NCI-H510A treated with DMSO at 0.1 percent for 48 hours (cell line): ENCODE results near the gene OGDHL.
"Not testable (repeated sequence)": the region's sequence is repeated elsewhere in the genome, so short reads cannot be mapped to it uniquely, and the experiment has no call there.

ENCODE experiments used
- DNase-seq: peaks from one replicate; lab custom pipeline; 2025; lab: John Stamatoyannopoulos, UW

The OGDHL gene

DNA sequence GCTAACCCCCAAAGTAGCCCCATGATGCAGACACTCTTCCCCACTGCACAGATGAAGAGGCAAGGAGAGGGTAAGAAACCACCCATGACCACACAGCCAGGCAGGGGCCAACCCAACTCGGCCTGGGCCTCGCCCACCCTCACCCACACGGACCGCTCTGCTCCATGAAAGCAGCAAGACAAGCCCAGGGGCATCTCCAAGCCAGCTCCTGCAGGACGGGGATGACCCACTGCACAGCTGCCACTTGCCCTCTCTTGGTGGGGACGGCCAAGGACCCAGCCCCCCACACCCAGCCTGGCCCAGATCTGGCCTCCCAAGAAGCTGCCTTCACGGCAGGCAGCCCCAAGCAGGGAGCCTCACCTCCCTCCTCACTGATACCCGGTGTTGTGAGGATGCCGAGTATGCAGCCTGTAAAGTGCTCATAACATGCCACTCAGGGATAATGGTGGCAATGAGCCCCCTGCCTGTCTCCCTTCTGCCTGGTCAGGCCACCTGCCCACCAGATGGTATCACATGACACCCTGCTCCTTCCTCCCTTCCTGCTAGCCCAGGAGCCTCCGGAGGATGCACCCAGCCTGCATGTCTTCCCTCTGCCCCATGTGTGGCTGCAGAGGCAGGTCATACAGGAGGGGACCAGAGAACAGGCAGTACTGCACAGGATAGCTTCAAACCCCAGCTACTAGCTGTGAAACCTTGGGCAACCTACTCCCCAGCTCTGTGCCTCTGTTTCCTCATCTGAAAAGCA is 23.3 kb downstream of the OGDHL start:
- no peak for DNase-seq

- no peak for DNase-seq
These were observed 24.5 kb downstream of the OGDHL start for GRCh38 chr10:49737474-49738201.

GRCh38 chr10:49736564-49737113 is 25.5 kb downstream of the OGDHL start:
- DNase-seq: no peak

- no peak for DNase-seq
These were observed 26.1 kb downstream of the OGDHL start for GRCh38 chr10:49735848-49736563.

- DNase-seq: no peak
These were observed 27.0 kb downstream of the OGDHL start for GRCh38 chr10:49735161-49735560.

- DNase-seq: no peak
These were observed 27.4 kb downstream of the OGDHL start for GRCh38 chr10:49734676-49735075.

DNA sequence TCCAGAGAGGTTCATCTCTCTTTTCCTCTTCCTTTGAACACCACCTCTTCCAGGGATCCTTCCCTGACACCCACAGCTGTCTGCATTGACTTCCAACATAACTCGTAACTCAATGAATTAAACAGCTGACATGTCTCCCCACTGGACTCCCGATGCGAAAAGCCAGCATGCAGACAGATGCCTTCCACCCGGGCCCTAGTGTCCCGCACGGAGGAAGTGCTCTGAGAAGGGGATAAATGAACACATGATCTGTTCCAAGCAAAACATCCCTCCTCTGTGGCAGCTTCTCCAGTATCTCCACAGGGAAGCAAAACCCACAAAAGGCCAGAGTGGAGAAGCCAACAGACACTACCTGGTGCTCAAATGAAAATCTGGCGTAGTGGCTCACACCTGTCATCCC is 28.3 kb downstream of the OGDHL start:
- no peak for DNase-seq

GRCh38 chr10:49726593-49726992 is 35.5 kb downstream of the OGDHL start:
- no peak for DNase-seq

DNA sequence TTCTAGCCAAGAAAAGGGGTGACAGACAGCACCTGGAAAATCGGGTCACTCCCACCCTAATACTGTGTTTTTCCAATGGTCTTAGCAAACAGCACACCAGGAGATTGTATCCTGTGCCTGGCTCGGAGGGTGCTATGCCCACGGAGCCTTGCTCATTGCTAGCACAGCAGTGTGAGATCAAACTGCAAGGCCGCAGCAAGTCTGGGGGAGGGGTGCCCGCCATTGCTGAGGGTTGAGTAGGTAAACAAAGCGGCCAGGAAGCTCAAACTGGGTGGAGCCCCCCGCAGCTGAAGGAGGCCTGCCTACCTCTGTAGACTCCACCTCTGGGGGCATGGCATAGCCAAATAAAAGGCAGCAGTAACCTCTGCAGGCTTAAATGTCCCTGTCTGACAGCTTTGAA is 47.0 kb downstream of the OGDHL start:
- DNase-seq: not testable (repeated sequence)

- no peak for DNase-seq
These were observed 48.9 kb downstream of the OGDHL start for GRCh38 chr10:49713266-49713665.

- no peak for DNase-seq
These were observed 50.6 kb downstream of the OGDHL start for GRCh38 chr10:49711481-49711880.

- DNase-seq: no peak
These were observed 51.2 kb downstream of the OGDHL start for GRCh38 chr10:49710966-49711365.

DNA sequence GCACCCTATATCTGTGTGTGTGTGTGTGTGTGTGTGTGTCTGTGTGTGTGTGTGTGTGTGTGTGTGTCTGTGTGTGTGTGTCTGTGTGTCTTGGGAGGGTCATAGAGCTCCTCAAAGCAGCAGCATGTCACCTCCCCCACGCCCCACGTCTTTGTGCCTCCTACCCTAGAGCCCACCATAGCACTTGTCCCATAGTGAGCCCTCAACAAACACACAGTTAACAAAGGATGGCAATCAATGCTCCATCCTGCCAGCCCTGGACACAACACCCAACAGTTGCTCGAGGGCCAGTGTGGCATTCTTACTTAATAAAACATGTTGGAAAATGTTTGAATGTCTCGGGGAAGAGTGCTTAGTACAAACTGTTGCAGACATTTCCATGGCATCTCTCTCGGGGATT is 52.2 kb downstream of the OGDHL start:
- no peak for DNase-seq

GRCh38 chr10:49707585-49707984 is 54.5 kb downstream of the OGDHL start:
- no peak for DNase-seq

- peak; percentile 71 for DNase-seq
These were observed 61.1 kb downstream of the OGDHL start for GRCh38 chr10:49700997-49701396.

GRCh38 chr10:49700211-49700610 is 61.9 kb downstream of the OGDHL start:
- no peak for DNase-seq

GRCh38 chr10:49698679-49699078 is 63.4 kb downstream of the OGDHL start:
- DNase-seq: no peak

- DNase-seq: no peak
These were observed 65.8 kb downstream of the OGDHL start for GRCh38 chr10:49696311-49696710.

GRCh38 chr10:49694466-49694865 is 67.7 kb downstream of the OGDHL start:
- no peak for DNase-seq

DNA sequence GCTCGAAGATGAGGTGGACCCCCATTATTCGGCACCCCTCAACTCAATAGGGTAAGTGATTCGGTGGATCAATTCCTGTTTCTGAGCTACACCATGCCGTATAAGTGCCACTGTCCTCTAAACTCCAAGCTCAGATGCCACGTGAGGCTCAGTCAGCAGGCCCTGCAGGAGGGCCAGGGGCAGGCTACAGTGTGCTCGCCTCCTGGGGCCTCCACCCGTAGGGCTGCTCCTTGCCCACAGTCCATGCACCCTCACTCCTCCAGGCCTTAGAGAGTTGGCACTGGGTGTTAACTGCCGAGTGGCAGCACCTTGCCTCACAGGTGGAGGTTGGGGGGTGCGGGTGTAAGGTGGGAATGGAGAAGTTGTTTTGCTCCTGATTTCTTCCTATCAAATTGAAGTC is 70.5 kb downstream of the OGDHL start:
- no peak for DNase-seq

DNA sequence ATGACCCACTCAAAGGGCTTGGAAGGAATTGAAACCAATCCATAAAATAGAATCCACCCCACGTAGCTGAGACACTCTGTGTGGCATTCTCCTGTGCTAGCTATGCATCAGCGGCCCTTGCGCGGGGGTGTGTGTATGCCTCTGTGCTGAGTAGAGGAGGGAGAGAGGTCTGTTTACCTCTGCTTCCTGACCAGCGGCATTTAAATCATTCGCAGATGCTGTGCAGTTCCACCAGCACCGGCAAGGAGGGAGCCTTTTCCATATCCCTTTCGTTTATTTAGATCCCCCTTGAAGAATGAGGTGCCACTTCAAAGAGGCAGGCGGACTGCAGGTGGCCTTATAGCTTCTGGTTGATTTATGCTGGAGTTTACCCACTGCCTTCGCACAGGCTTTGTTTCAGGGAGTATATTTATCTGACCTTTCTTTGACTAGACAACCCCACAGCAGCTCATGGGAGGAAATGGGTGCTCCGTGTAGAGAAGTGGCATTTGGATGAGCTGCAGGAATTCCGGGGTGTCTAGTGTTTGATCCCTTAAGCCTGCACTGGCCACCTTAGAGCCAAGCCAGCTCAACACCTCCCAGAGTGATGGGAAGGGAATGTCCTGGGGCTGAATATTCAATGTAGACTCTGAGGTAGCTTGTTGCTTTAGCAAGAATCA is 71.3 kb downstream of the OGDHL start:
- DNase-seq: peak; percentile 16

- no peak for DNase-seq
These were observed 72.1 kb downstream of the OGDHL start for GRCh38 chr10:49689882-49690510.
